Measurements from ENCODE around the gene CNTNAP1. TPM values are rescaled to one million over a fixed set of nuclear protein-coding genes. Genes with fewer than 3 reads are reported as not detected.

The CNTNAP1 gene
- total RNA-seq, 1 donor from 2014 or later, result 21.3 TPM

- Mint-ChIP-seq H3K36me3 (ENCODE audit: low read depth) (no peaks in the 10 kb centered on the region), H3K4me3 (no peak overlapping the region), H3K9me3 (no peaks in the 10 kb centered on the region), H3K4me1 (peaks cover 6% of the 10 kb centered on the region), H3K27ac (peak overlapping the region; percentile 8), H3K27me3 (peaks cover 13% of the 10 kb centered on the region)
- TF ChIP-seq CTCF (IDR thresholded peaks at IDR 0.05), result no peak
- ATAC-seq (ENCODE audit: low read depth) (no peak), DNase-seq (no peak)
- ChIA-PET CTCF (no interaction called here), POLR2A (interaction anchor here (1.5 kb wide), 1 partner anchor 39 kb away, joined by 3 read pairs; no protein-coding TSS in a partner anchor)
- intact Hi-C loops (cut with micrococcal nuclease), result no loop called here
These were observed 34.6 kb upstream of the CNTNAP1 start for GRCh38 chr17:42647778-42648177.

GRCh38 chr17:42651392-42651791 lies 30.9 kb upstream of the CNTNAP1 start:
- Mint-ChIP-seq H3K9me3 (no peaks in the 10 kb centered on the region), H3K4me3 (no peak overlapping the region), H3K36me3 (ENCODE audit: low read depth) (no peaks in the 10 kb centered on the region), H3K27ac (no peak overlapping the region), H3K4me1 (peaks cover 21% of the 10 kb centered on the region), H3K27me3 (peaks cover 25% of the 10 kb centered on the region)
- CTCF ChIA-PET, result no interaction called here
- TF ChIP-seq CTCF (IDR thresholded peaks at IDR 0.05), result no peak
- DNase-seq (no peak), ATAC-seq (ENCODE audit: low read depth) (no peak)
- intact Hi-C loops (cut with micrococcal nuclease), result loop anchor here (5.0 kb wide), 1 partner anchor 34 kb away; no protein-coding TSS in a partner anchor
- POLR2A ChIA-PET, result interaction anchor here (0.6 kb wide), 1 partner anchor 8 kb away, joined by 4 read pairs; the partner anchor contains the start of gene TUBG2

GRCh38 chr17:42653179-42654124 lies 28.9 kb upstream of the CNTNAP1 start:
- no peak for DNase-seq
- ChIA-PET CTCF (no interaction called here), POLR2A (interaction anchor here (1.6 kb wide), 1 partner anchor 16 kb away, joined by 3 read pairs; no protein-coding TSS in a partner anchor)
- H3K27ac Mint-ChIP-seq, result no peak overlapping the region
- H3K4me3 Mint-ChIP-seq, result no peak overlapping the region
- intact Hi-C loops (cut with micrococcal nuclease), result loop anchor here (5.0 kb wide), 1 partner anchor 36 kb away; no protein-coding TSS in a partner anchor
- H3K27me3 Mint-ChIP-seq, result peaks cover 19% of the 10 kb centered on the region
- ATAC-seq (ENCODE audit: low read depth), result no peak
- H3K4me1 Mint-ChIP-seq, result peaks cover 23% of the 10 kb centered on the region
- TF ChIP-seq CTCF (IDR thresholded peaks at IDR 0.05), result no peak
- no peaks in the 10 kb centered on the region for H3K9me3 Mint-ChIP-seq
- H3K36me3 Mint-ChIP-seq (ENCODE audit: low read depth), result no peaks in the 10 kb centered on the region

GRCh38 chr17:42655528-42655927 lies 26.8 kb upstream of the CNTNAP1 start:
- DNase-seq (no peak), ATAC-seq (ENCODE audit: low read depth) (no peak)
- Mint-ChIP-seq H3K9me3 (no peaks in the 10 kb centered on the region), H3K36me3 (ENCODE audit: low read depth) (no peaks in the 10 kb centered on the region), H3K4me1 (peaks cover 37% of the 10 kb centered on the region), H3K4me3 (peak overlapping the region; percentile 39), H3K27me3 (peaks cover 19% of the 10 kb centered on the region), H3K27ac (no peak overlapping the region)
- CTCF ChIA-PET, result no interaction called here
- POLR2A ChIA-PET, result no interaction called here
- intact Hi-C loops (cut with micrococcal nuclease), result loop anchor here (5.0 kb wide), 1 partner anchor 48 kb away; the partner anchor contains the start of genes RETREG3 and TUBG1
- TF ChIP-seq CTCF (IDR thresholded peaks at IDR 0.05), result no peak
